Hematopoietic multipotent progenitor cell treated with erythropoietin and hydrocortisone succinate and interleukin-3 and kit ligand, for 6 days (in vitro differentiated cells): Measurements from ENCODE around the gene SLC38A9.
"Not testable (repeated sequence)": the region's sequence is repeated elsewhere in the genome, so short reads cannot be mapped to it uniquely, and the experiment has no call there.

Experiments
- DNase-seq: peaks from one replicate; pipeline ENCODE4 v3.0.0-alpha.2; 2015

SLC38A9 gene

DNA sequence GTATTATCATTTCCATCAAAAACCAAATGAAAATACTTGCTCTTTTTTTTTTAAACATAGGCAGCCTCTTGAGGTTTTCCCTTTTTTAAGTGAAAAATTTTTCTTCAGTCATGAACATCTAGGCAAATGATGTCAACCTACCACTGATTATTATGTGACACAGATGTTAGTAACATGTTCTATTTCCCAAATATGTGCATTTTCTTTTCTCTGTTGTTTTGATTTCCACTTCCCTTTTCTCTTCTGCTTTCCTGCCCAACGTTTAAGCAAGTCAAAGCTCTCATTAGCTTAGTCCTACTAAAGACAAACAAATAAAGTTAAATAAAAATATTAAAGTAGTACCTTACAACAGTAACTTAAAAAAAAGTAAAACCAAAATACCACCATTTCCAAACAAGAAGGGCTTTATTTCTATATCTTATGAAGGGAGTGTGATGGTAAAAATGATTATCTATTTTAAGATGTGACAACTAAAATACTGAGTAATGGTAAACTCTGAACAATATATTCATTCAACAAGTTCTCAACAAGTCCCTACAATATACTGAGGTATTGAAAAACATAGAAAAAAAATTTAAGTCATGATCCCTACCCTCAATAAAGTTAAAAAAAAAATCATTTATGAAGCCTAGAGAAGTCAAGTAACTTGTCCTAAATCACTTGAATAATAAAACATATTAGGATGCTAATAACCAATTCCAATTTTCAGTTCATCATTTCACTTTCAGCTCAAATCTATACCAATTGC is 9.4 kb downstream of the SLC38A9 start:
- no peak for DNase-seq

DNA sequence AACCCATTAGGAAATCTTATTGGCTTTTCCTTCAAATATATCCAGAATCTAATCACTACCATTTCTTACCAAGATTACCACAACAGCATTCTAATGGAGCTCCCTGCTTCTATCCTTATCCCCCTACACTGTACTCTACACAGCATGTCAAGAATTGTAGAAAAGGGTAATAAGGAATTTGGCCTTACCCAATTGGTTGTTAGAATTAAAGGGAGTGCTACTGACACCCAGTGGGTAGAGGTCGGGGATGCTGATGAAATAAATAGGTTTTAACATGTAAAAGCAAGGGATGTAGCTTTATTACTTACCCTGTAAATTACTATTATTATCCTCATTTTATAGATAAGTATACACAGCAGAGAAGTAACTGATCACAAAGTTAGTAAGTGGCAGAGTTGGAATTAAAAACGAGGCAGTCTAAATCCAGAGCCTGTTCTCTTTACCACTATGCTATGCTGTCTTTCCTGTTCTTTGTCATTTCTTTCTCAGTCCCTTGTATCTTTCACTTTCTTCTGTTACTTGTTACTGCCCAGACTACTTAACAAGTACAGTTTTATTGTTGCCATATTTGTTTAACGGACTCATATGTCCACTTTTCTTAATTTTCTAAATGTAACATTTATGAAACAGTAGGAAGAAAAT is 10.5 kb downstream of the SLC38A9 start:
- no peak for DNase-seq

GRCh38 chr5:55700745-55701144 is 11.4 kb downstream of the SLC38A9 start:
- no peak for DNase-seq

GRCh38 chr5:55699041-55699688 is 13.0 kb downstream of the SLC38A9 start:
- no peak for DNase-seq

GRCh38 chr5:55696704-55697103 is 15.4 kb downstream of the SLC38A9 start:
- DNase-seq = not testable (repeated sequence)

- DNase-seq = peak; percentile 63
Measured at GRCh38 chr5:55694152-55694830, 17.8 kb downstream of the SLC38A9 start.

GRCh38 chr5:55692509-55692908 is 19.6 kb downstream of the SLC38A9 start:
- no peak for DNase-seq

GRCh38 chr5:55692106-55692417 is 20.1 kb downstream of the SLC38A9 start:
- DNase-seq = no peak

DNA sequence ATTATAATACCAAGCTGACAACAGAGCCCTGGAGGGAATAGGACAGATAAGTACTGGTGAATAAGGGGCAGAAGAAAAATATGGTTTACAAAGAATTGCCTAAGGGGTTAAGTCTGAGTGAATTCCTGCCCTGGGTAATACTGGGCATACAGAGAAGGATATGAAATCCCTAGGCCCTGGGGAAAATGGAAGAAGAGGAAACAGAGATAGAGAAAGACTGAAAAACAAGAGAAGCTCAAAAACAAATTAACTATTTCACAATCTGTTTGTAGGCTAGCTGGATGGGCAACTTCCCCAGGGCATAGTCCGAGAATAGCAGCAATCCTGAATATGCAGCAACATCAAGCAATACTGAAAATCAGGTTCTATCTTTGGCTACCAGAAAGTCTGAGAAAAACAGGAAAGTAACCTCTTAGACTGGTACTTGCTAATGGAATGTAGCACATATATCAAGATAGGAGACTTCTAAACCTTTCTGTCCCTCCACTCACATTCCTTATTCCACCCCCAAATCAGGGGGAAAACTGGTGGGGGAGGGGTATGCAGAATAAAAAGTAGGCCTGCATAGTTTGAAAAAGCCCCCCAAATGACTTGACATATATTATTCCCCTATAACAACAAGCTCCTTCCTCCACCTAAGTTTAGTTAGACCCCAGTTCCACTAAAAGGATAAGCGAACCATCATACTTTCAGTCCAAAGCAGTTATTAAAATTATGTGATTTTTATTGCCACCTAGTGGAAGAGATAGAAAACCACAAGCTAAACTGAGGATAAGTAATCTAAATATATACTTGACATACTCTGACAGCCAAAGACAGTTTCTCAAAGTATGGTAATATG is 20.6 kb downstream of the SLC38A9 start:
- DNase-seq = peak; percentile 75

- DNase-seq = no peak
Measured at GRCh38 chr5:55682071-55682470, 30.1 kb downstream of the SLC38A9 start.

GRCh38 chr5:55681301-55681700 is 30.8 kb downstream of the SLC38A9 start:
- peak; percentile 45 for DNase-seq

GRCh38 chr5:55680353-55680752 is 31.8 kb downstream of the SLC38A9 start:
- DNase-seq = peak; percentile 22

- no peak for DNase-seq
Measured at GRCh38 chr5:55679556-55679955, 32.6 kb downstream of the SLC38A9 start.

DNA sequence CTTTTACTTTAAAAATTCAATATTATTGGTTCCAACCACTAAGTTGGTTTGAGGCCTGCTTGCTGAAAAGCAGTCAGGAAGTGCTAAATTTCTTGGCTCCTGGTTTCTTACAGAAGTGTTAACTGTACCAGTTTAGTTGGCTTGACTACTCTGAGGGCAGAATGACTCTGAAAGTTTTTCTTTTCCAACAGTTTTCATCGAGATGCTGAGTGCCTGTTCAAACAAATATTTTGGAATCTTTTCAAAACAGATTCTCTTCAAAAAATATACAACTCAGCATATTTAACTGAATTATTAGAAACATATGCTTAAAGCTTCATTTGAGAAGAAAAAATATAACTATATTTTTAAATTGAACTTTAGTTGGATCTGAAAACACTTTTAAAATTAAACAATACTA is 37.0 kb downstream of the SLC38A9 start:
- no peak for DNase-seq

- DNase-seq = no peak
Measured at GRCh38 chr5:55674340-55674739, 37.8 kb downstream of the SLC38A9 start.

DNA sequence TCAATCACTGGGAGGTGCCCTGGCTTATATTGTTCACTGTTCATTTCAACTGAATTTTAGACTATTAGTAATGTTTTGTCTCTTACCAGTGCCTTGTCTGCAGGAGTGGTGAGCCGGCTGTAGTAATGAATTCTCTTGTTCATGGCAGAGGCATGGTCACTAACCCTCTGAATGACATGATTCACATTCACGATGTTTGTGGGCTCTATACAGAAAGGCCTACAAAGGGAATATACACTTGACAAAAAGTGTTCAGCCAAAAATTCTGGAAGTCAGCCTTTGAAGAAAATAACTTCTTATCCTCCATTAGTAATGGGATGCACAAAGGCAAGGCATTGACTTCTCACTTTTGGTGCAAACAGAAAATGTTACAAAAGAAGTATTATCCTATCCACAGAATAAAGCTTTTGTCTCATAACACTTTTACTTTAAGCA is 39.6 kb downstream of the SLC38A9 start:
- no peak for DNase-seq

DNA sequence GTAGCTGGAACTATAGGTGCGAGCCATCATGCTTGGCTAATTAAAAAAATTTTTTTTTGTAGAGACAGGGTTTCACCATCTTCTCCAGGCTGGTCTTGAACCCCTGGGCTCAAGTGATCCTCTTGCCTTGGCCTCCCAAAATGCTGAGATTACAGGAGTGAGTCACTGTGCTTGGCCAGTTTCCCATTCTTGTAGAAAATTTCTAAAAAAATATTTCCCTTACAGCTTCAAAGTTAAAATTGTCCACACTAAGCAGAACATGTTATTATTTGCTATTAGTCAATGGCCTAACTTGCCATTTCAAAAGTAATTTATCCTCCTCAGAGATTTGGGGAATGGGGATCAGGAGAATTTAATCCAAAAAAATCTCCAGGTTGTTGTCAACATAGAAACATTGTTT is 40.1 kb downstream of the SLC38A9 start:
- no peak for DNase-seq

DNA sequence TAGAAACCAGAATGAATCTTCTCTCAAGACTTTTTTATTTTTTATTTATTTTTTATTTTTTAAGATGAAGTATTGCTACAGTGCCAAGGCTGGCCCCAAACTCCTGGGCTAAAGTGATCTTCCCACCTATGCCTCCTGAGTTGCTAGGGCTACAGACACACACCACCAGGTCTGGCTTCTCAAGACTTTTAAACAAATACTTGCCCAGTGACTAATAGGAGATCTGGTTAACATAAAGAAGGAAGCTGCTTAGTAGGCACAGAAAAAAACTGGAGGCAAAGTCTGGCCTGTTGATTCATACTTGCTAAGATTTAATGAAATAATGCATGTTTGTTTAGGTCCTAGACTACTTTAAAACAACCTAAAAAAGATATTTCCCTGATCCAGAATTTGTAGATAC is 43.8 kb downstream of the SLC38A9 start:
- DNase-seq = no peak

DNA sequence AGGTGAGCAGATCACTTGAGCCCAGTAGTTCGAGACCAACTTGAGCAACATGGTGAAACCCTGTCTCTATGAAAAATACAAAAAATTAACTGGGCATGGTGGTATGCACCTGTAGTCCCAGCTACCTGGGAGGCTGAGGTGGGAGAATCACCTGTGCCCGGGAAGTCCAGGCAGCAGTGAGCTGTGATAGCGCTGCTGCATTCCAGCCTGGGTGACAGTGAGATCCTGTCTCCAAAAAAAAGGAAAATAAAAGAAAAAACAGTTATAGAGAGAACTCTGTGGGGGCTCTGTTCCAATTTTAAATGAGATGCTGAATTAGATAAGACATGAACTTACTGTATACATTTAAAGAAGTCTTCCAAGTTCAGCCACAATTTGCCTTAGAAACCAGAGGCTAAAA is 44.2 kb downstream of the SLC38A9 start:
- DNase-seq = no peak

DNA sequence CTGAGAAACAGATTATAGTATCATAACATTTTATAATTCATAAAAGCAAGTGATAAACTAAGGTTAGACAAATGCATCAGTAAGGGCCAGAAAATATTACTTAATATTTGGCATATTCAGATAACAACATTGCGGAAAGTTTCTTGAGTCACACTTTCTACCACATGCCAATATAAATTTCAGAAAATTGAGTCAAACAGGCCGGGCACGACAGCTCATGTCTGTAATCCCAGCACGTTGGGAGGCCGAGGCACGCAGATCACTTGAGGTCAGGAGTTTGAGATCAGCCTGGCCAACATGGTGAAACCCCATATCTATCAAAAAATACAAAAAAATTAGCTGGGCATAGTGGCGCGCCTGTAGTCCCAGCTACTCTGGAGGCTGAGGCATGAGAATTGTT is 47.1 kb downstream of the SLC38A9 start:
- DNase-seq = no peak

DNA sequence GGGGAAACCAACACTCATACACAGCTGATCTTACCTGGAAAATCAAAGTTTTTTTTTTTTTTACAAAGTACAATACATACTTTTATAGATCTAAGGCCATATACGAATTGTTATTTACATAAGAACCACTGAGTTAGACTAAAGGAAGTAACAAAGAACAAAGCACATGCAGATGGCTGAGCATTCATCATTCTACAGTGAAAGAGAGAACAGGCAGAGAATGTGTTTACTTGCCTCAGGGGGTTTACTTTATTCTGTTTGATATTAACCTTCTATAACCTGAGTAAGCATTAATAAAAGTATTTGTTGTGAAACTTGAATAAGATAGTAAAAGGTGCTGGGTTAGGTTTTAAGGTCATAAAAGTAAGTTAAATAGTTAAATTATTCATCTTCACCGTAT is 54.7 kb downstream of the SLC38A9 start:
- no peak for DNase-seq

- peak; percentile 62 for DNase-seq
Measured at GRCh38 chr5:55650386-55650785, 61.7 kb downstream of the SLC38A9 start.

GRCh38 chr5:55649963-55650362 is 62.2 kb downstream of the SLC38A9 start:
- DNase-seq = no peak
